ENCODE measurements around the gene BFAR.
"Not testable (repeated sequence)": the region's sequence is repeated elsewhere in the genome, so short reads cannot be mapped to it uniquely, and the experiment has no call there.

The BFAR gene

DNA sequence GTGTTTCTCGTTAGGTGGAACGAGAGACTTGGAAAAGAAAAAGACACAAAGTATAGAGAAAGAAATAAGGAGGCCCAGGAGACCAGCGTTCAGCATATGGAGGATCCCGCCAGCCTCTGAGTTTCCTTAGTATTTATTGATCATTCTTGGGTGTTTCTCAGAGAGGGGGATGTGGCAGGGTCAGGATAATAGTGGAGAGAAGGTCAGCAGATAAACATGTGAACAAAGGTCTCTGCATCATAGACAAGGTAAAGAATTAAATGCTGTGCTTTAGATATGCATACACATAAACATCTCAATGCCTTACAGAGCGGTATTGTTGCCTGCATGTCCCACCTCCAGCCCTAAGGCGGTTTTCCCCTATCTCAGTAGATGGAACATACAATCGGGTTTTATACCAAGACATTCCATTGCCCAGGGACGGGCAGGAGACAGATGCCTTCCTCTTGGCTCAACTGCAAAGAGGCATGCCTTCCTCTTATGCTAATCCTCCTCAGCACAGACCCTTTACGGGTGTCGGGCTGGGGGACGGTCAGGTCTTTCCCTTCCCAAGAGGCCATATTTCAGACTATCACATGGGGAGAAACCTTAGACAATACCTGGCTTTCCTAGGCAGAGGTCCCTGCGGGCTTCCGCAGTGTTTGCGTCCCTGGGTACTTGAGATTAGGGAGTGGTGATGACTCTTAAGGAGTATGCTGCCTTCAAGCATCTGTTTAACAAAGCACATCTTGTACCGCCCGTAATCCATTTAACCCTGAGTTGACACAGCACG, 3.6 kb downstream of the BFAR start:
- DNase-seq: not testable (repeated sequence)

DNA sequence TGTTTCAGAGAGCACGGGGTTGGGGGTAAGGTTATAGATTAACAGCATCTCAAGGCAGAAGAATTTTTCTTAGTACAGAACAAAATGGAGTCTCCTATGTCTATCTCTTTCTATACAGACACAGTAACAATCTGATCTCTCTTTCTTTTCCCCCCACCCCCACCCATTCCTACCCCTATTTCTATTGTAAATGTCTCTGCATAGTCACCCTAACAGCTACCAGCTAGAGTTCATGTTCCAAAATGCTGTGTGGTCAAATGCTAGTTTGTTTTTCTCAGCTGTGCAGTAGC, 4.1 kb downstream of the BFAR start:
- not testable (repeated sequence) for DNase-seq

DNA sequence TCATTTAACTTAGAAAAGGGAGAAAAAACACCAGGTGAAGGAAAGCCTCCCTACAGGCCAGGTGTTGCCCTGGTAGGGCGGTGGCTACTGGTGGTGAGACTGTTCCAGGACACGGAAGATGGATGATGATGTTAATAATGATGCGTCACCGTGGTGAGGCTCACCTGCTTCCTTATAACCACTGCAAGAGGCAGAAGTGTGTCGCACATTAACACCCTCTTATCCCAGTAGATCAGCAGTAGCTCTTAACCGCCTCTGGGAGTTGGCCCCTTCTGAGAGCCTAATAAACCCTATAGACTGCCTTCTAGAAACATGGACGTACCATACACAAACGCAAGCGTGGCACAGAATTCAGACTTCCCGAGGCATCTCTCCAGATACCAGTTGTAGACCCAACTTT, 7.8 kb downstream of the BFAR start:
- no peak for DNase-seq

DNA sequence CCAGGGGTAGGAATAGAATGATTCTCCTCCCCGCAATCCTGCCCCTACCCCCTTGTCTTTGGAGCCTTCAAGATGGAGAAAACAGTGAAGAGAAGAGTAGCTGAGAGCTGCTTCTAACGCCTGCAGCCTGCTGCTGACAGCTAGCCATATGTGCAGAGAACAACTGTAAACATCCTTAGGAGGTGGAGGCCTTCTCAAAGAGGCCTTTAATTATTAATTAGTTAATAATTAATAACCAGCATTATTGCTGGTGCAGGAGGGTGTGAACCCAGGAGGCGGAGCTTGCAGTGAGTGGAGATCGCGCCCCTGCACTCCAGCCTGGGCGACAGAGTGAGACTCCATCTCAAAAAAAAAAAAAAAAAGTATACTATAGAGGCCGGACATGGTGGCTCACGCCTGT, 8.5 kb downstream of the BFAR start:
- no peak for DNase-seq

DNA sequence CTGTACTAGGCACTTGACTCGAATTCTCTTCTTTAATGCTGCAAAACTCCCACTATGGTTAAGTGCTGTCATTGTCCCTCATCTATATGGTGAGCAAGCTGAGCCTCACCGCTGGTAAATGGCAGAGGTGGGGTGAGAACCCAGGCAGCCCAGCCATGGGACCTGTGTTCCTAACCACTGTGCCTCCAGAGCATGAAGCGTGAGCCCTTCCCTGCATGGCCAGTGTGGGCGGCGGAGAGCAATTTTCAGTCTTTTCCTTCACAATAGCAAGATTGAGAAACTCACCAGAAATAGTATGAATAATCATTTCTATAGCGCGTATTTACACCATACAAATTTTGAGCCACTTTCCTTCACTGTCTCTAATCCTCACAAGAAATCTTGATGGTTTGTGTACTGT, 9.2 kb downstream of the BFAR start:
- no peak for DNase-seq

DNA sequence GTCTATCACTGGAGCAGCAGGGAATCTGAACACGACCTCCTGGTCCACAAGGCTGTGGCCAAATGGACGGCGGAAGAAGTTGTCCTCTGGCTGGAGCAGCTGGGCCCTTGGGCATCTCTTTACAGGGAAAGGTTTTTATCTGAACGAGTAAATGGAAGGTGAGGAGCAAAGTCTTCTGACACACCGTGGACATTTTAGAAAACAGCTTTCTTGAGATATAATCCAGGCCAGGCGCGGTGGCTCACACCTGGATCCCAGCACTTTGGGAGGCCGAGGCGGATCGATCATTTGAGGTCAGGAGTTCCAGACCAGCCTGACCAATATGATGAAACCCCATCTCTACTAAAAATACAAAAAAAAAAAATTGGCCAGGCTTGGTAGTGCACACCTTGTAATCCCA, 17.1 kb downstream of the BFAR start:
- DNase-seq: no peak

DNA sequence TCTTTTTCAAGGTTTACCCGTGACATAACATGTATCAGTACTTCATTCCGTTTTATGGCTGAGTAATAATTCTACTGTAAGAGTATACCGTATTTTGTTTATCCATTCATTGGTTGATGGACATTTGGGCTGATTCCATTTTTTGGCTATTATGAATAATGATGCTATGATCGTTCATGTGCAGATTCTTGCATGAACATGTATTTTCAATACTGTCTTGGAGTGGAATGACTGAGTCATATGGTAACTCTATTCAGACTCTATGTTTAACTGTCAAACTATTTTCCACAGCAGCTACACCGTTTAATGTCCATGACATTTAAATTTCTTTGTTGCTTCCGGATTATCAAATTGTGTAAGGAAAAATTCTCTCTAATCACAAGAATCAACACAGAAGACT, 17.9 kb downstream of the BFAR start:
- no peak for DNase-seq

DNA sequence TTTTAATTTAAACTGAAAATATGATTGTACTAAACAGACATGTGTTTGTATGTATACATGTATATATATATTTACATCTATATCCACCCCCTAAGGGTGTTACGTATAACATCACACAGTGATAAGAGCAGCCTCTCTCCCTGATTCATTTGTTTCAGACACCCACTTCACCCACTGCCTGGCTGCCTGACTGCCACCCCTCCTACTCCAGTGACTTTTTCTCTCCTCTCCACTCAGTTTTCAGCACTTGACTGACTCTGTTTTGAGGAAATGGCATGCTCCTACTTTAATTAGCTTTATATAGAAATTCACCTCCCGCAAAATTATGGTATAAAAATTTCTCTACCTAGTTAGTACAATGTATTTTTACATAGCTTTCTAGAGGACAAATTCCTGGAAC, 20.0 kb downstream of the BFAR start:
- DNase-seq: no peak

DNA sequence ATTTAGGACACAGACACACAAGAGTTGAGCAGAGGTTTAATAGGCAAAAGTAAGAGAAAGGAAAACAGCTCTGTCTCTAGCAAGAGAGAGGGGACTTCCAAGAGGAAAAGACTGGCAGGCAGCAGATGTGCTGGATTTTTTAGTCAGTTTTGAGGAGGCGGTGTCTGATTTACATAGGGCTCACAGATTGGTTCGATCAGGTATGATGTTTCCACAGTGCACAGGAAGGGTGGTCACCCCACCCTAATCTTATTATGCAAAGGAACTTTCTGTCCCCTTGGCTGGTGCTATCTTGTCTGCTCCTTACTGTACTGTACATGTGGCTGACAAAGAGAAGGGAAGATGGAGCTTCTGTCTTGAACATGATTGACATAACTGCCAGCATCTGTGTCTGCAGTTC, 25.3 kb downstream of the BFAR start:
- no peak for DNase-seq

DNA sequence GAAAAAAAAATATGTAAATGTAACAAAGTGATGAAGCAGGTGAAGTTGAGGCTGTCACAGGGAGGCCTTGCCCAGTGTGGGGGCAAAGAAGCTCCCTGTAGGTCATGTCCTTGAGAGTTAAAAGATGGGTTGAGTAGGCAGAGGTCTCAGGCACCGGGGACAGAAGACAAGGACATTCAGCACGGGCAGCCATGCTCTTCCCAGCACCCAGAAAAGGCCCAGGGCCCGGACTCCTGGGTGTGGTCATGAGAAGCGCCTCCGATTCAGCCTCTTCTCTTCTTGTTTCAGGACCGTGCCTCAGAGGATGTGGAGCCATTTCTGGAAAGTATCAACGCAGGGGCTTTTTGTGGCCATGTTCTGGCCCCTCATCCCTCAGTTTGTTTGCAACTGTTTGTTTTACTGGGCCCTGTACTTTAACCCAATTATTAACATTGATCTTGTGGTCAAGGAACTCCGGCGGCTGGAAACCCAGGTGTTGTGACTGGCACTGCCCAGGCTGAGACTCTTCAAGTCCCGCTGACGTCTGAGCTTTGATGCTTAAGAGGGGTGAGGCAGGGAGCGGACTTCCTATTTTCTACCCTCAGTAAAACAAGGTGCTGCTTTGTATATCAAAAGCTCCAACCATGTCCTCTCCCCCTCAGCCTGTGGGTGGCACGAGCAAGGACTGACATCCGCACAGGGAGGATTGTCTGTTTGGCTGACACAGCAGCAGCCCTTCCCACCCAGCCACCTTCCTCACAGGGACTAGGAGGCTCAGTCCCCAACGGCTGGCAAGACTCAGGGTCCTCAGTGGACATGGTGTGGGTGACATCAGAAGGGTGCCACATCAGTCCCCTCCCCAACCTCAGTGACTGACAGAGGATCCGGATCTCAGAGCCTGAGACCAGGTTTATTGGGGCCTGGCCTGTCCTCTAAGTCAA, 34.9 kb downstream of the BFAR start:
- no peak for DNase-seq

DNA sequence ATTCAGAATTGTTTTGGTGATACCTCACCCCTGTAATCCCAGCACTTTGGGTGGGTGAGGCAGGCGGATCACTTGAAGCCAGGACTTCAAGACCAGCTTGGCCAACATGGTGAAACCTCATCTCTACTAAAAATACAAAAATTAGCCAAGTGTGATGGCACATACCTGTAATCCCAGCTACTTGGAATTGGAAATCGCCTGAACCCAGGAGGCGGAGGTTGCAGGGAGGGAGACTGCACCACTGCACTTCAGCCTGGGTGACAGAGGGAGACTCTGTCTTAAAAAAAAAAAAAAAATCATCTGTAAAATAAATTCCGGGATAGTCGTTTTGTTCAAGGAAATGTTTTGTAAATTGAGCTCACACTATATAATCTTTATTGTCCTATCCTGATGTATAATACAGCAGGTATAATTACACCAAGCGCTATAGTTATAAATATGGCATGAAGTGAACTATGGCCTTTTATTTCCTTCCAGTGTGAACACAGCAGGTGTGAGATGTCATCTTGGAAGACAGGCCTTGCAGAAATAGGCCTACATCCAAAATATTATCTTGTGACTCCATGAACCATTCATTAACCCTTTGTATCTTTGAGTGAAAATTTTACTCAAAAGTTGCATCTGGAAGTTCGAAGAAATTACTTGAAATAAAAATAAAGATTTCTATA, 35.9 kb downstream of the BFAR start:
- DNase-seq: no peak

DNA sequence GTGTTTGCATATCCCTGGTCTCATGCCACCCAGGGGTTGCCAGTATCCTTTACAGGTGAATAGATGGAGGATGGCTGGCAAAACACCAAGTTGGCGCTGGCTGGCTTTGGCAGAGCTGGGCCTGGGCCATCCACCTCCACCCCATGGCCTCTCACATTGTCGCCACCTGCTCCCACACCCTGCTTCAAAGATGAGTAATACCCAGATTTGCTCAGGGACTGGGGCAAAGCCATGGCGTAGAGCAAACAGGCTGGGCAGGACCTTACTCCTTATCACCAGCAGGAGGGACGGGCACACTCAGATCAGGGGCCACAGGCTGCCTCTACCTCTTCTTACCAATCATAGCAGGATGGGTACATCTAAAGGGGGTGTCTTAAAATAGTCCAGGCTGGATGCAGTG, 37.0 kb downstream of the BFAR start:
- no peak for DNase-seq

DNA sequence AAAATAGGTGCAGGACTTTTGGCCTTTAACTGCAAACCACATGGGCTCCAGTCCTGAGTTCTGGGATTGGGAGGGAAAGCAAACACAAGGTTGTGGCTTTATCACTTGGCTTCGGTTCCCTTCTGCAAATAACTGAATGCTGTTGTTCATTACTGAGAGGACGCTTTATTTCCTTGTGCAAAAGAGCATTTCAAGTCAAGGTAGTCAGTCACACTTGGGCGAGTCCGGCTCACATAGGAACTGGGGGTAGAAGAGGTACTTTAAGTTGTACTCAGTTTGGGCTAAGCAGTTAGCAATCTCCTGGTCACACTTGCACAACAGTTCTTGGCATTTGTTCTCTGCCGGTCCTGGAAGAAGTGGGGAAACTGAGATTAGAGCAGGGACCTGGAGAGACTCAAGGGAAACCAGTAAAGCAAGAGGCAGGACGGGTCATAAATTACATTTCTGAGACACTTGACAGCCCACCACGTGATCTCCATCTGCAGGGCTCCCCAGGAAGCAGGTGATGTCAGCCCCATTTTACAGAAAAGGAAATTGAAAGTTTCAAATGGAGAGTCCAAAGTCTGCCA, 39.7 kb downstream of the BFAR start:
- no peak for DNase-seq

DNA sequence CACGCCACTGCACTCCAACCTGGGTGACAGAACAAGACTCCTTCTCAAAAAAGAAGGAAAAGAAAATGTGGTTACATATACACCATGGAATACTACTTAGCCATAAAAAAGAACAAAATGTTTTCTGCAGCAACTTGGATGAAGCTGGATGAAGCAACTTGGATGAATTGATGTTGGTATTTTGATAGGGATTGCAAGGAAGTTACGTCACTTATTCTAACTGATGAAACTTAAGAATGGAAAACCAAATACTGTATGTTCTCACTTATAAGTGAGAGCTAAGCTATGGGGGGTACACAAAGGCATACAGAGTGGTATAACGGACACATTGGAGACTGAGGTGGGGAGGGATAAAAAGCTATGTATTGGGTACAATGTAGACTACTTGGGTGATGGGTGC, 43.9 kb downstream of the BFAR start:
- DNase-seq: no peak

DNA sequence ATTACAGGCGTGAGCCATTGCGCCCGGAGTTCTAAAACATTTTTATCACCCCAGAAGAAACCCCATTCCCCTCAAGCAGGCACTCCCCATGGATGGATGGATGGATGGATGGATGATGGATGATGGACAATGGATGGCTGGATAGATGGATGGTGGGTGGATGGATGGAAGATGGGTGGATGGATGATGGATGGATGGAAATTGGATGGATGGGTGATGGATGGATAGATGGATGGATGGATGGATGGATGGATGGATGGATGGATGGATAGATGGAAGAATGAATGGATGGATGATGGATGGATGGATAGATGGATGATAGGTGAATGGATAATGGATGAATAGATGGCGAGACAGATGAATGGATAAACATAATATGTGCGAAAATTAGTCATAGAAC, 44.9 kb downstream of the BFAR start:
- DNase-seq: no peak

DNA sequence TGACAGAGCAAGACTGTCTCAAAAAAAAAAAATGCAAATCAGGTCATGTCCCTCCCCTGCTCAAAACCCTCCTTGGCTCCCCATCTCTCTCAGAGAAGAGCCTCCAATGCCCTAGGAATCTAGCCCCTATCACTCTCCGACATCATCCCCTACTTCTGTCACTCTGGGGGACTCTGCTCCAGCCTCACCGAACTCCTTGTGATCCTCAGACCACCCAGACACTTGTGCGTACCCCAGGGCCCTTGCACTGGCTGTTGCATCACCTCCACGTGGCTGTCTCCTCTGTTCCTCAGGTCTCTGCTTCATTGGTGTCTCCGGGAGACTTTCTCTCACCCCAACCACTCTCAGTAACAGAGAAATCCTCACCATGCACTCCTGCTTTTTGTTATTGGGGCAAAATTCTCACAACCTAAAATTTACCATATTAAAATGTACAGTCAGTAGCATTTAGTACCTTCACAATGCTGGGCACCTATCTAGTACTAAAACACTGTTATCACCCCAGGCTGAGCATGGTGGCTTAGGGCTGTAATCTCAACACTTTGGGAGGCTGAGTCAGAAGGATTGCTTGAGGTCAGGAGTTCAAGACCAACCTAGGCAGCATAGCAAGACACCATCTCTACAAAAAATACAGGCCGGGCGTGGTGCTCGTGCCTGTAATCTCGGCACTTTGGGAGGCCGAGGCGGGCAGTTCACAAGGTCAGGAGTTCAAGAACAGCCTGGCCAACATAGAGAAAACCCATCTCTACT, 46.2 kb downstream of the BFAR start:
- no peak for DNase-seq

DNA sequence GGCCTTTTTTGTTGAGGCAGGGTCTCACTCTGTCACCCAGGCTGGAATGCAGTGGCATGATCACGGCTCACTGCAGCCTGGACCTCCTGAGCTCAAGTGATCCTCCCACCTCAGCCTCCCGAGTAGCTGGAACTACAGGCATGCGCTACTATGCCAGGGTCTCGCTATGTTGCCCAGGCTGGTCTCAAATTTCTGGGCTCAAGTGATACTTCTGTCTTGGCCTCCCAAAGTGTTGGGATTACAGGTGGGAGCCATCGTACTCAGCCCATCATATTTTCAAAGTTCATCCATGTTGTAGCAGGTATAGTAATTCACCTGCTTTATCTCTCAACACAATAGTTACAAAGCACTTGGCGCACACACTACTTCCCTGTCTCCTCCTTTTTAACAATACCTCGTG, 47.6 kb downstream of the BFAR start:
- not testable (repeated sequence) for DNase-seq

DNA sequence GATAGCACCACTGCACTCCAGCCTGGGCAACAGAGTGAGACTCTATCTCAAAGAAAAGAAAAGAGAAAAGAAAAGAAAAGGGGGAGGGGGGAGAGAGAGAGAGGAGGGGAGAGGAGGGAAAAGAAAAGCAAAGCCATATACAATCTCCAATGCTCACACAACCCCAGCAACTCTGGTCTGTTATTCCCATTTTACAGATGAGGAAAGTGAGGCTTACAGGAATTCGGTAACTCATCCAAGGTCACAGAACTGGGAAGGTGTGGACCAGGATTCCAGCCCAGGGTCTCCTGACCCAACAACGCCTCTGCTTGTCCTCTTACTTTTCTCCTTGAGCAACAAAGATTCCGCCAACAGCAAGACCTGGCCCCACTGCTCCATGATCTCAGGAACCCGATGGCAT, 48.4 kb downstream of the BFAR start:
- DNase-seq: no peak

DNA sequence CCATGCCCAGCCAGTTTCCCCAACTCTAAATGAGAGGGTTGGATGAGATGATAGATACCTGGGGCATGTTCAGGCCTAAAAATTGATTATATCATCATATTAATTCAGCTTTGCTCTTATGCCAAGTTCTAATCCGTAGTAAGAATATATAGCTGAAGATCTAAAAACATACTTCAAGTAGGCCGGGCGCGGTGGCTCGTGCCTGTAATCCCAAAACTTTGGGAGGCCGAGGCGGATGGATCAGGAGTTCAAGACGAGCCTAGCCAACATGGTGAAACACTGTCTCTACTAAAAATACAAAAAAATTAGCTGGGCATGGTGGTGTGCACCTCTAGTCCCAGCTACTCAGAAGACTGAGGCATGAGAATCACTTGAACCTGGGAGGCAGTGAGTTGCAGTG, 49.4 kb downstream of the BFAR start:
- DNase-seq: no peak

DNA sequence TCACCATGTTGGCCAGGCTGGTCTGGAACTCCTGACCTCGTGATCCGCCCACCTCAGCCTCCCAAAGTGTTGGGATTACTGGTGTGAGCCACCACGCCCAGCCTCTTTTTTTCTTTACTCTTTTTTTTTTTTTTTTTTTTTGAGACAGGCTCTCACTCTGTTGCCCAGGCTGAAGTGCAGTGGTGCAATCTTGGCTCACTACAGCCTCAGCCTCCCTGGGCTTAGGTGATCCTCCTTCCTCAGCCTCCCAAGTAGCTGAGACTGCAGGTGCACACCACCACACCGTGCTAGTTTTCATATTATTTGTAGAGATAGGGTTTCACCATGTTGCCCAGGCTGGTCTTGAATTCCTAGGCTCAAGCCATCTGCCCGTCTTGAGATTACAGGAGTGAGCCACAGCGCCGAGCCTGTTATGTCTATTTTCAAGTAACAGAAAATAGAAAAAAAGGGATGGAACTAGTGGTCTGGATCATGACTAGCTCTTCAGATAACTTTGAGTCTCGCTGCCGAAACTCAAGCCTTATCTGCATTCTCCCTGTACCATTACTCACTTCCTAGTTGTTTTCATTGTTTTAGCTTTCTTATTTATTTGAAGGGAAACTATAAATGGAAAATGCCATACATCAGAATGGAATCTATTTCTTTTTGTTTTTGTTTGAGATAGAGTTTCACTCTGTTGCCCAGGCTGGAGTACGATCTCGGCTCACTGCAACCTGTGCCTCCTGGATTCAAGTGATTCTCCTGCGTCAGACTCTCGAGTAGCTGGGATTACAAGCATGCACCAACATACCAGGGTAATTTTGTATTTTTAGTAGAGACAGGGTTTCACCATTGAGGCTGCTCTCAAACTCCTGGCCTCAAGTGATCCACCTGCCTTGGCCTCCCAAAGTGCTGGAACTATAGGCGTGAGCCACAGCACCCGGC, 53.4 kb downstream of the BFAR start:
- DNase-seq: not testable (repeated sequence)

DNA sequence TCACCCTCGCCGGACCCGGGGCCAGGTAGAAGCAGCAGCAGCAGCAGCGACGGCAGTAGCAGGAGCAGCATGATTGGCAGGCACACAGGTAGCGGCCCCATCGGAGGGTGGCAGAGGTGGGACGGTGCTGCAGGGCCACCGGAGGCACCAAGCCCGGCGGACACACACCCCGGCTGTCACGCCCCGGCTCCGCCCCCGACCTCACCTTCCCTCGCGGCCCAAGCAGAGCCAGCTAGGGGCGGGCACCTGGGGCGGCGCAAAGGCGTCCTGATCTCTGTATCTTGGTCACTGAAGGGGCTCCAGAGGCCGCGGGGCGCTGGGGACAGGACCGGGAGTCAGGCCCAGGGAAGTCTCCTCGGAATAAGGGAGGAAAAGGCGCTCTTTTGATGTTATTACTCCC, 61.4 kb downstream of the BFAR start, which contains the start of gene PLA2G10:
Gene PLA2G10, minus strand, starts transcription at position 180 of the 400 bp plus-strand sequence. Its CDS starts 79 bp downstream, at position 101.
- not testable (repeated sequence) for DNase-seq
